Skeletal muscle satellite cell (primary cell): ENCODE results near the gene KRT78.
"Not testable (repeated sequence)": the region's sequence is repeated elsewhere in the genome, so short reads cannot be mapped to it uniquely, and the experiment has no call there.

ENCODE experiments used
- H3K27me3 ChIP-seq: 2 replicates; pipeline ENCODE4 v1.7.0; 2013; ENCODE audit warnings: low read length; ENCODE audit not compliant: control insufficient read depth, insufficient read depth
- H3K36me3 ChIP-seq: 2 replicates; pipeline ENCODE4 v1.7.0; 2013; ENCODE audit warnings: mild to moderate bottlenecking, control low read depth, low read length; ENCODE audit not compliant: insufficient read depth
- H3K4me1 ChIP-seq: 2 replicates; pipeline ENCODE4 v1.7.0; 2013; ENCODE audit warnings: low read length; ENCODE audit not compliant: control insufficient read depth, insufficient read depth
- H3K4me2 ChIP-seq: 2 replicates; pipeline ENCODE4 v1.7.0; 2013; ENCODE audit warnings: mild to moderate bottlenecking, low read length
- H3K4me3 ChIP-seq: 2 replicates; pipeline ENCODE4 v1.7.0; 2013; ENCODE audit warnings: low read length
- H3K9ac ChIP-seq: 2 replicates; pipeline ENCODE4 v1.7.0; 2013; ENCODE audit warnings: mild to moderate bottlenecking, low read depth, low read length, moderate library complexity
- H3K9me3 ChIP-seq: replicated peaks from 2 replicates; pipeline ENCODE4 v1.7.0; 2013; ENCODE audit warnings: mild to moderate bottlenecking, control low read depth, low read length

Gene KRT78

DNA sequence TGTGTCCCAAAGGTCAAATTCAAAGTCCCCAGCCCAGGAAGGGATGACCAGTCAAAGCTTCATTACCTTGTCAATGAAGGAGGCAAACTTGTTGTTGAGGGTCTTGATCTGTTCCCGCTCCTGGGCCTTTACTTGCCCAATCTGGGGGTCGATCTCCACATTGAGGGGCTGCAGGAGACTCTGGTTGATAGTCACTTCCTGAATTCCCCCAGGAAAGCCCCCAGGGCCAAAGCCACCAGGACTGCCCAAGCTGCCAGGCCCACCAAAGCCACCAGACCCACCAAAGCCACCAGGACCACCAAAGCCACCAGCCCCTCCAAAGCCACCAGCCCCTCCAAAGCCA, 53.5 kb downstream of the KRT78 start:
- H3K36me3 ChIP-seq, H3K4me2 ChIP-seq, H3K4me3 ChIP-seq, H3K9me3 ChIP-seq, H3K9ac ChIP-seq, H3K4me1 ChIP-seq: not testable (repeated sequence)
- peaks cover 43% of the 10 kb centered on the region for H3K27me3 ChIP-seq

DNA sequence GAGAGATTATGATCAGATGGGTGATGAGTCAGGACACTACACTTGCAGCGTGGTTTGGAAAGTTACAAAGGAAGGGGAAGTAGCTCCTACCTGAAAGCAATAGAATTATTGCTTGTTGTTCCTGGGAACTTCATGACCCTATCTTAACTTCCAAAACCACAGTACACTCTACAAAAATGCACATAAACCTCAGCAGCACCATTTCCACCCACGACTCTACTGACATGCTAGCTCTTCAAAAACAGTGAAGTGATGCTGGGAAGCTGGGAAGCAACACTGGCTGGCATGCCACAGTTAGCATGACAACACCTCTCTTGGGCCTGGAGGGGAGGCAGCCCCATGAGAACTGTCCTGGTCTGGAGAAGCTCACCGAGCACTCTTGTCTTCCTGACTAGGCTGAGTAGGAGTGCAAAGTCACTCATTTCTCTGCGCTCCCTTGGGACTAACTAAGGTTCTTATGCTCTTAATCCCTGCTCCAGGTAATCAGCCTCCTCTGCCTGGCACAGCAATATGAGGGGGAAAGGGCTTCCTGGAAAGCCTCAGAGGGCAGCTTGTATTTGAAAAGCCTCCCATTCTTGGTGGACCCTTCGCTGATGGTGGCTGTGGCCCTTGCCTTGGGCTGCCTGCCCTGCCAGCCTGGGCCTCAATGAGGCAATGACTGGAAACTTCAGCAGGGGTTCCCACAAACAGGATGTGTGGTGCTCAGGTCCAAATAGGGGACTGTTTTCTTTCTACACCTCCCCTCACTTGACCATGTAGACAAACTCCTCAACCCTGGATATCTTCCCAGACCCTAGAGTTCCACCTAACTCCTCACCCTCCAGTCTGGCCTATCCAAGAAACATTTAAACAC, 54.1 kb downstream of the KRT78 start:
- Histone ChIP-seq H3K4me2 (no peak overlapping the region), H3K4me3 (no peak overlapping the region), H3K36me3 (no peaks in the 10 kb centered on the region), H3K9ac (no peak overlapping the region), H3K4me1 (no peaks in the 10 kb centered on the region), H3K9me3 (no peaks in the 10 kb centered on the region), H3K27me3 (peaks cover 48% of the 10 kb centered on the region)

DNA sequence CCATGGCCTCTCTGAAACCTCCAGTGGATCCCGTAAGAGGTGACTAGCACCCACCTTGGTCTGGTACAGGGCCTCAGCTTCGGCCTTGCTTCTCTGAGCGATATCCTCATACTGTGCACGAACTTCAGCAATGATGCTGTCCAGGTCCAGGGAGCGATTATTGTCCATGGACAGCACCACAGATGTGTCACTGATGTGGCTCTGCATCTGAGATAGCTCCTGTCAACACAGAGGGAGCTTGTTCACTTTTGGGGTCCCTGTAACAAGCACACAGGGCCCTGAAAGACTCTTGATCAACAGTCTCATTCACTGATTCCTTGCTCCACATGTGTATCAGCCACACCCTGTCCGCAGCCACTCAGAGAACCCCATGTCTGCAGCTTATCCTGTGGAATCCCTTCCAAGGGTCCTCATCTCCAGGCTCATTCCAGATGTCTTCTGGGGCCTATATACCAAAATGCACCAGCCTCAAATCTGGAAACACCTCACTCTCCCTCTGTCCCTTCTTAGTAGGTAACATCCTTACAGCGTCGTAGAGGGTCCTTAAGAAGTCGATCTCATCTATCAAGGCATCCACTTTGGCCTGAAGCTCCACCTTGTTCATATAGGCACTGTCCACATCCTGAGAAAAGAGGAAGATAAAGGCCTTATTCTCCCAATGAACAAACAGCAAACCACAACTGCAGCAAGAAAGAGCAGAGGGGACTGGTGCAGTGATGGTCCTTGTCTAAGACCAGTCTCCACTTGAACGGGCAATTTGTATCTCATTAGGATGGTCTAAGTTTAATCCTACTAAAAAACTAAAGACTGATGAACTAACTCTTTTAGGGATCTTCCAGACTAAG, 56.4 kb downstream of the KRT78 start:
- no peaks in the 10 kb centered on the region for H3K4me1 ChIP-seq
- peaks cover 58% of the 10 kb centered on the region for H3K27me3 ChIP-seq
- no peak overlapping the region for H3K4me3 ChIP-seq
- no peaks in the 10 kb centered on the region for H3K36me3 ChIP-seq
- no peaks in the 10 kb centered on the region for H3K9me3 ChIP-seq
- no peak overlapping the region for H3K4me2 ChIP-seq
- no peak overlapping the region for H3K9ac ChIP-seq

DNA sequence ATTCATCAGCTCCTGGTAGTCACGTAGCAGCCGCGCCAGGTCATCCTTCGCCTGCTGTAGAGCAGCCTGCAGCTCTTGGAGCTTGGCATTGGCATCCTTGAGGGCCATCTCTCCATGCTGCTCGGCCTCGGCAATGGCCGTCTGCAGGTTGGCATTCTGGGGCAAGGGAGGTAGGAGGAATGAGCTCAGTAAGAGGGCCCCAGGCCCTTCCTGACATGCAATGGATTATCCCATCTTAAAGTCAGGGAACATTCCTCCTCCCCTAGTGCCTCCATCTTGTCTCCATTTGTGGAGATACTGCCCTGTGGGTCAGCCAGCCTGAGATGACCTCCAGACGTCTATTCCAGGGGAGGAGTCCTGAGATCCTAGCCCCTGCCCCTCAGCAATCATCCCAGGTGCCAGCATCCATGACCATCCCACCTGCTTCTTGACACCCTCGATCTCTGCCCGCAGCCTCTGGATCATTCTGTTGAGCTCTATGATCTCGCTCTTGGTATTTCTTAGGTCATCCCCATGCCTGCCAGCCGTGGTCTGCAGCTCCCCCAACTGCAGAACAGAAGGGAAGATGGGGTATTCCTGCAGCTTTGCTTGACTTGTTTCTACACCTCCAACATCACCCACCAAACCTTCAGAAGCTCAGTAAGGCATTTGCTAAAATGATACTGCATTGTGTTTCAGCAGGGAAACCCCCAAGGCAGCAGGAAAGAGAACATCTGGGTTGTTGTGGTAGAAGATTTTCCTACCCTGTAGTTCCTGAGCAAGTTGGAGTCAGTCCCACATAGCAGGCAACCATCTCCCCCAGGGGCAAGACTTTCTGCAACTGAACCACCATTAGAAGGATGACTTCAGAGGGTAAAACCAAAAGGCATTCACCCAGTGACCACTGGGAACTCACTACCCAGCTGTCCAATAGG, 57.3 kb downstream of the KRT78 start:
- Histone ChIP-seq H3K9ac (no peak overlapping the region), H3K27me3 (peaks cover 61% of the 10 kb centered on the region), H3K9me3 (no peaks in the 10 kb centered on the region), H3K4me3 (no peak overlapping the region), H3K4me2 (no peak overlapping the region), H3K4me1 (no peaks in the 10 kb centered on the region), H3K36me3 (no peaks in the 10 kb centered on the region)

DNA sequence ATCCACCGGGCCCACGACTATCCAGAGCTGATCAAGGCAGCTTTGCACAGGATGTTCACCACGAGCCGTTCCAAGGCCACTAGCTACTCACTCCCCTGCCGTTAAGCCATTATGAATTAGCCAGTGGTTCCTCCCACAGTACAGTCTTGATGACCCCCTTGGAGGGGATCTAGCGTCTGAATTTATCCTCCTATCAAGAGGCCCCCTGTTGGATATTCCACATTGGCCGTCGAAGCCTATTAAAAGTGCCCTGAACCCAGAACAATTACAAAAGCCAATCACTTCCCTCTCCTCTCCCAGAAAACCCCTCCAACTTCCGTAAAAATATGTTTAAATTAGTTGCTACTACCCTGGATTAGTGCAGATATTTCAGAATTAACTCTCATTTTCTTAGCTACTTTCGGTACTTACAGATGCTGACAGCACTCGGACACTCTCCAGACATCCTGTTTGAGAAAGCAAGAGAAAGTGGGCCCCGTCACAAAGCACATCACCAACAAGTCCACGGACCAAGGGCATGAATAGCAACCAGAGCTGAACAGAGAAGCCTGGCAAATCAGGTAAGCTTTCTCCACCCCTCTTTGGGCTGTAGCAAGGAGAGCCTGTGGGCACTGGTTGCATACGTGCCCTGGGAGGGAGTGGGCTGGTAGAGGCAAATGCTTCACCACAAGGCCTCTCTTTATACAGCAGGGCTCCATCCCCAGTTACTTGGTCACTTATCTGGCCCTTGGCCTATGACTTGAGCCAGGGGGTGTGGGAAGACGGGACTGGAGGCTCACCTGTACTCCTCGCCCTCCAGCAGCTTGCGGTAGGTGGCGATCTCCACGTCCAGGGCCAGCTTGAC, 58.1 kb downstream of the KRT78 start:
- Histone ChIP-seq H3K4me2 (no peak overlapping the region), H3K4me3 (no peak overlapping the region), H3K9ac (no peak overlapping the region), H3K36me3 (no peaks in the 10 kb centered on the region), H3K27me3 (peaks cover 54% of the 10 kb centered on the region), H3K4me1 (no peaks in the 10 kb centered on the region), H3K9me3 (no peaks in the 10 kb centered on the region)

DNA sequence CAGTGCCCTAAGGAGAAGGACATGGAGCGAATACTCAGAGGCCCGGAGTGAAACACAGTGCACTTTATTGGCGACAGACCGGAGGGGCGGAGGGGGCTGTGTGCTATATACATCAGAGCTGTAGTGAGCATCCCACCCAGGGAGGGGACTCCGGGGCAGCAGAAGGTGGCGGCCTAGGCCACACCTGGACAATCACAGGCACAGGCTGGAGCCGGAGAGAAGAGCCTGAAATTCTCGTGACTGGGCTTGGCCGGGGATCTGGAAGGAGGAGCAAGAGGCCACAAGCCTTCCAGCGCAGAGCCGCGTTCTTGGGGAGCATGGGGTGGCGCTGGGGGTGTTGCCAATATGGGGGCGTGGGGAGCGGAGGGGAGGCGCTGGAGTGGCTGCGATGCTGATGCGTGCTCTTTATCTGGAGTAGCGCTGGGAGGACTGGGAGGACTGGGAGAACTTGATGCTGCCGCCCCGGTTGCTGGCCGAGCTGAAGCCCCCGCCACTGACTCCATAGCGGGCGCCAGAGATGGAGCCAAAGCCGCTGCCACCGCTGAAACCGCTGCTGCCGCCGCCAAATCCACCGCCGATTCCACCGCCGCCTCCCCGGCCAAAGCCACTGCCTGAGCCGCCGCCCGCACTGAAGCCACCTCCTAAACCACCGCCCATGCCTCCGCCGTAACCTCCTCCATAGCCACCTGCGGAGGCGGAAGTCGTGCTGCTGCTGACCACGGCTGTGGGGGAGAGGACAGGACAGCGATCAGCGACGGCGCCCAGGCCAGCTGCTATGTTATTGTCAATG, 59.0 kb downstream of the KRT78 start:
- no peaks in the 10 kb centered on the region for H3K36me3 ChIP-seq
- no peak overlapping the region for H3K9ac ChIP-seq

DNA sequence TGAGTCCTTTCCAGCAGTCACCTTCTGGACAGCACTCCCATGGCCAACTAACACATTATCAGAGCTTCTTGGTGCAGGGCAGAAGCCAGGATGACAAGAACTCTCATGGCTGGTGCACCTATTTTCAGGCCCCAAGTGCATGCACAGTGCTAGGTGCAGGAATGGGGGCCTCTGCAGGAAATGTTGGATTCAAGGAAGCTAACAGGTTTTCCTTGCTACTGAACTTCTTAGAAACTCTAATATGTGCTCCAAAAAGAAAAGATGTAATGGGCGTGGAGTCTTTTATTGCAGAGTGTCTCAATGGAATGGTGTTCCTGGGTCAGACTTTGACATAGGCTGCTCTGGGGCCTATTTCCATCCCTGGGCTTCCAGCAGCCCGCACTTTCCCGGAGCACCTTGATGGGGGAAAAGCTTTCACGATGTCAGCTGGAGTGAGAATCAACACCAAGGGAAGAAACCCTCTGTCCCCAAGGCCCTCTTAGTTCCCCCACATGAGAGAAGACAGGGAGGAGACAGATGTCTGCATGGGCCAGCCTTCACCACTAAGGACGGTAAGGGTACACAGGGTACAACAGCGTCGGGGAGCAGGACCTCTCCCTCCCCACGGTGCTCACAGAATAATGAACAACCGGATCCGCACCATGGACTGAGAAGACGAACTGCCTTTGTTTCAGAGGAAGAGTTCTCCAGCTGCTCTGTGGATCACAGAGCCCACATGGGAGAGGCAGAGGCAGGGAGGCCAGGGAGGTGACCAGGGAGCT, 59.7 kb downstream of the KRT78 start:
- Histone ChIP-seq H3K36me3 (no peaks in the 10 kb centered on the region), H3K4me1 (no peaks in the 10 kb centered on the region), H3K4me2 (no peak overlapping the region), H3K4me3 (no peak overlapping the region), H3K27me3 (peaks cover 62% of the 10 kb centered on the region), H3K9ac (no peak overlapping the region), H3K9me3 (no peaks in the 10 kb centered on the region)

More for the DNA sequence above, 59.0 kb downstream of the KRT78 start:
- Histone ChIP-seq H3K27me3 (peaks cover 62% of the 10 kb centered on the region), H3K4me3 (no peak overlapping the region), H3K9me3 (no peaks in the 10 kb centered on the region), H3K4me1 (no peaks in the 10 kb centered on the region), H3K4me2 (no peak overlapping the region)

DNA sequence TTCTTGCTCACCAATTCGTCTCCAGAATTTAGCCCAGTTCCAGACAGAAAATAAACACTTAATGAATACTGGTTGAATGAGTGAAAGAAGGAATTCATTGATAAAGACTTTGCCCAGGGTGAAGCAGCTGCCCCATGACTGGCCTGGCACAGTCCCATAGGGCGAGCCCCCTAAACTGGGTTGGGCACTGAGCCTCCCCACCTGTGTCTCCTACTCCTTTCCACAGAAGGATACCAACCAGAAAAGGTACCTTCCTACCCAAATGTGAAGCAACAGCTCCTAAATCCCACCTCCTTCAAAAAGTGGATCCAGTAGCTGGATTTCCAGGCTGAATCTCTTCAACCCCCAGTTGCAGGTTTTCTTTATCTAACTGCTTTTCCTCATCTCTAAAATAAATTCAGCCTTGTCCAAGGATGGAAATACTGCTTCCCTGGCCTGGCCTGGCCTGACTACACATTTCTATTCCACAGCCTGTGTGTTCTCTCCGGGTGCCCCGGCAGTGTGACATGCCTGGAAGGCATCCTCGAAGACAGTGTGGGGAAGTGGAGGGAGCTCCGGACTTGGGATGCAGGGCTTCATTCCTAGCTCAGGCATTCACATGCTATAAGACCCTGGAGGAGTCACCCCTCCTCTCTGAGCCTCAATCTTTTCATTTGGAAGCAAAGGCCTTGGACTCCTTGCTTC, 60.5 kb downstream of the KRT78 start:
- Histone ChIP-seq H3K36me3 (no peaks in the 10 kb centered on the region), H3K9me3 (no peaks in the 10 kb centered on the region), H3K4me1 (no peaks in the 10 kb centered on the region), H3K9ac (no peak overlapping the region), H3K4me3 (no peak overlapping the region), H3K4me2 (no peak overlapping the region), H3K27me3 (peaks cover 66% of the 10 kb centered on the region)
